ENCODE results near the gene RHOJ. TPM values are rescaled to one million over a fixed set of nuclear protein-coding genes. Genes with fewer than 3 reads are reported as not detected.

The RHOJ gene
- total RNA-seq, 1 donor from 2014 or later, result 1.9 TPM

GRCh38 chr14:63167044-63167443, 37.2 kb upstream of the RHOJ start:
- no peak for TF ChIP-seq CTCF (IDR thresholded peaks at IDR 0.05; ENCODE audit: unreplicated experiment)
- Mint-ChIP-seq H3K36me3 (ENCODE audit: insufficient read depth) (peaks cover 4% of the 10 kb centered on the region), H3K27ac (no peak overlapping the region), H3K27me3 (peaks cover 3% of the 10 kb centered on the region), H3K9me3 (ENCODE audit: low read depth) (peaks cover 4% of the 10 kb centered on the region), H3K4me3 (ENCODE audit: low read depth) (no peak overlapping the region), H3K4me1 (ENCODE audit: low read depth) (no peaks in the 10 kb centered on the region)
- no peak for DNase-seq (ENCODE audit: low spot score, unreplicated experiment)

GRCh38 chr14:63174760-63175191, 29.5 kb upstream of the RHOJ start:
- no peak overlapping the region for H3K4me3 Mint-ChIP-seq (ENCODE audit: low read depth)
- DNase-seq (ENCODE audit: low spot score, unreplicated experiment), result no peak
- no peaks in the 10 kb centered on the region for H3K4me1 Mint-ChIP-seq (ENCODE audit: low read depth)

GRCh38 chr14:63175531-63175930, 28.7 kb upstream of the RHOJ start:
- Mint-ChIP-seq H3K4me1 (ENCODE audit: low read depth) (no peaks in the 10 kb centered on the region), H3K27me3 (peaks cover 9% of the 10 kb centered on the region), H3K36me3 (ENCODE audit: insufficient read depth) (no peaks in the 10 kb centered on the region), H3K4me3 (ENCODE audit: low read depth) (no peak overlapping the region), H3K27ac (no peak overlapping the region), H3K9me3 (ENCODE audit: low read depth) (no peaks in the 10 kb centered on the region)
- no peak for TF ChIP-seq CTCF (IDR thresholded peaks at IDR 0.05; ENCODE audit: unreplicated experiment)
- DNase-seq (ENCODE audit: low spot score, unreplicated experiment), result no peak

More at GRCh38 chr14:63174760-63175191, 29.5 kb upstream of the RHOJ start:
- peaks cover 9% of the 10 kb centered on the region for H3K27me3 Mint-ChIP-seq
- H3K36me3 Mint-ChIP-seq (ENCODE audit: insufficient read depth), result no peaks in the 10 kb centered on the region
- no peak overlapping the region for H3K27ac Mint-ChIP-seq
- H3K9me3 Mint-ChIP-seq (ENCODE audit: low read depth), result no peaks in the 10 kb centered on the region
- peak; percentile 74 for TF ChIP-seq CTCF (IDR thresholded peaks at IDR 0.05; ENCODE audit: unreplicated experiment)

- Mint-ChIP-seq H3K27me3 (peaks cover 6% of the 10 kb centered on the region), H3K9me3 (ENCODE audit: low read depth) (peaks cover 4% of the 10 kb centered on the region), H3K27ac (no peak overlapping the region), H3K4me1 (ENCODE audit: low read depth) (no peaks in the 10 kb centered on the region), H3K4me3 (ENCODE audit: low read depth) (no peak overlapping the region), H3K36me3 (ENCODE audit: insufficient read depth) (no peaks in the 10 kb centered on the region)
- TF ChIP-seq CTCF (IDR thresholded peaks at IDR 0.05; ENCODE audit: unreplicated experiment), result no peak
- no peak for DNase-seq (ENCODE audit: low spot score, unreplicated experiment)
Observed at GRCh38 chr14:63178912-63179311, 25.3 kb upstream of the RHOJ start.

GRCh38 chr14:63179383-63179782, 24.9 kb upstream of the RHOJ start:
- Mint-ChIP-seq H3K27ac (no peak overlapping the region), H3K4me3 (ENCODE audit: low read depth) (no peak overlapping the region), H3K9me3 (ENCODE audit: low read depth) (peaks cover 4% of the 10 kb centered on the region), H3K27me3 (peaks cover 6% of the 10 kb centered on the region), H3K36me3 (ENCODE audit: insufficient read depth) (no peaks in the 10 kb centered on the region), H3K4me1 (ENCODE audit: low read depth) (no peaks in the 10 kb centered on the region)
- no peak for TF ChIP-seq CTCF (IDR thresholded peaks at IDR 0.05; ENCODE audit: unreplicated experiment)
- DNase-seq (ENCODE audit: low spot score, unreplicated experiment), result no peak
